Heart right ventricle (tissue), 16 donors: ENCODE measurements around the gene SET. TPM values are rescaled to one million over a fixed set of nuclear protein-coding genes. Genes with fewer than 3 reads are reported as not detected.

Experiments
- ATAC-seq, 8 donors: fragments of 200-7000 bp; cut with Tn5 transposase; one replicate each; pipeline ENCODE4 v1.9.1; 2020; ENCODE audit warnings: mild to moderate bottlenecking in 8 of 8, moderate library complexity in 8 of 8, moderate number of reproducible peaks in 1 of 8
- DNase-seq, 2 donors: peaks; one replicate each; pipeline ENCODE4 v3.0.0-alpha.2; 2020
- H3K27ac ChIP-seq, 10 donors: fragments of 200-600 bp; sonication (generic) in 2 of 10; one replicate each; pipeline versions ENCODE4 v1.5.0 to v1.8.0; 2020 to 2022; ENCODE audit warnings: mild to moderate bottlenecking in 3 of 10
- H3K27me3 ChIP-seq, 7 donors: fragments of 200-600 bp; one replicate each; pipeline ENCODE4 v1.8.0; 2021 to 2022; ENCODE audit warnings: mild to moderate bottlenecking in 2 of 7
- H3K36me3 ChIP-seq, 9 donors: fragments of 200-600 bp; sonication (generic) in 1 of 9; one replicate each; pipeline versions ENCODE4 v1.5.0 to v1.8.0; 2020 to 2022; ENCODE audit warnings: mild to moderate bottlenecking in 2 of 9
- H3K4me1 ChIP-seq, 9 donors: fragments of 200-600 bp; sonication (generic) in 1 of 9; one replicate each; pipeline versions ENCODE4 v1.5.0 to v1.8.0; 2020 to 2022; ENCODE audit warnings: mild to moderate bottlenecking in 4 of 9
- H3K4me3 ChIP-seq, 10 donors: fragments of 200-600 bp; sonication (generic) in 2 of 10; one replicate each; pipeline versions ENCODE4 v1.5.0 to v1.8.0; 2020 to 2022; ENCODE audit warnings: mild to moderate bottlenecking in 7 of 10, moderate library complexity in 2 of 10
- H3K9me3 ChIP-seq, 11 donors: fragments of 200-600 bp in 10 of 11; sonication (generic) in 2 of 11; one replicate each; pipeline versions ENCODE4 v1.5.0 to v1.8.0; 2013 to 2022; ENCODE audit warnings: mild to moderate bottlenecking in 2 of 11, control low read depth in 1 of 11, moderate library complexity in 1 of 11
- CTCF ChIP-seq, 9 donors: fragments of 200-600 bp; sonication (generic) in 2 of 9; IDR thresholded peaks; one replicate each; pipeline versions ENCODE4 v1.5.0 to v1.8.0; 2021 to 2022; ENCODE audit warnings: antibody characterized with exemption in 9 of 9, mild to moderate bottlenecking in 5 of 9, moderate library complexity in 1 of 9
- WGBS, 2 donors: extraction: QIAGEN DNeasy Blood & Tissue Kit; methylation state at CpG; one replicate each; pipeline ENCODE4 v1.1.7; 2013; ENCODE audit warnings: inconsistent platforms in 1 of 2; 5-methylcytosine and 5-hydroxymethylcytosine counted together
- intact Hi-C, 10 donors: fragments of 100-400 bp; cut with DNase I; formaldehyde crosslinking; loops; one replicate each; pipeline versions ENCODE4 v1.11.1 to v1.14.2; 2022
- polyA plus RNA-seq, 2 donors: library from polyadenylated mRNA; stranded (reverse); fragments of 200-250 nt; gene quantifications; one replicate each; pipeline ENCODE4 v1.2.3, GENCODE V29; 2013
- total RNA-seq, 10 donors: library from RNA; stranded (reverse); fragmentation: NEBNext Ultra II Directional in 3 of 10; extraction: Animal tissue kit (Norgen Biotek cat#: 25700) in 3 of 10; gene quantifications; one replicate each; pipeline versions ENCODE4 v1.2.1 to v1.2.4, GENCODE V29; 2021 to 2023
- donor health status: Arrhythmogenic right ventricular cardiomyopathy.
- donor health status: ischemic (EF 13 %, LVEDD 7.1; RV severe dilation, severe dysfunction).
- donor health status: healthy with polysubstance abuse.
- donor health status: DM: no; HTN: yes; CAD: no.
- donor health status: DM: no; HTN: no; CAD: no.
- donor health status: ischemic (EF 25% LVEDD 6.9; RV normal size, moderate dysfunction).
- donor health status: ischemic (EF 25% LVEDD 5.7; RV mildly dilated, moderate dysfunction).
- donor health status: healthy.
- donor health status: DM: yes; HTN: yes; CAD: no.
- donor health status: Ischemic cardiomyopathy.
- donor health status: ischemic (EF 35%, LVEDD 5.7; RV mildly dilated, moderate dysfunction).
- donor health status: nonischemic (EF 11% LVEDD 7.7; RV severe dilation, severe dysfunction).
- donor health status: DM: yes; HTN: yes; CAD: no.
- donor health status: PGD.
- donor health status: ischemic (EF 29% LVEDD 5.4; RV normal size, mild dysfunction).
- donor health status: nonischemic (EF 23%, LVEDD 6.1; RV moderate dilation, normal function).

SET gene
- total and polyA plus RNA-seq, 12 donors: 87.0 to 228 (median 196) TPM

GRCh38 chr9:128715436-128715750, 26.4 kb downstream of the SET start:
- Histone ChIP-seq H3K27me3 (no peaks in the 10 kb centered on the region), H3K27ac (no peak overlapping the region), H3K4me1 (no peaks in the 10 kb centered on the region), H3K9me3 (no peaks in the 10 kb centered on the region), H3K36me3 (peaks cover 0 to 70% (median 0%) of the 10 kb centered on the region in 9 donors), H3K4me3 (no peak overlapping the region)
- DNase-seq (no peak), ATAC-seq (no peak)
- TF ChIP-seq CTCF (IDR thresholded peaks at IDR 0.05): no peak
- intact Hi-C loops: no loop called here
- WGBS, 2 donors: 92% methylated on average over 6 of the region's 6 CpGs

GRCh38 chr9:128716581-128717254, 27.7 kb downstream of the SET start:
- Histone ChIP-seq H3K36me3 (peaks cover 0 to 70% (median 0%) of the 10 kb centered on the region in 9 donors), H3K9me3 (no peaks in the 10 kb centered on the region), H3K4me3 (no peak overlapping the region), H3K27me3 (no peaks in the 10 kb centered on the region), H3K4me1 (no peaks in the 10 kb centered on the region), H3K27ac (no peak overlapping the region)
- intact Hi-C loops: no loop called here
- DNase-seq (no peak), ATAC-seq (no peak)
- no peak for TF ChIP-seq CTCF (IDR thresholded peaks at IDR 0.05)
- WGBS, 2 donors: 92 to 98% methylated on average over 7 of the region's 7 CpGs

GRCh38 chr9:128718047-128718446, 29.0 kb downstream of the SET start:
- ATAC-seq: no peak
- Histone ChIP-seq H3K9me3 (no peaks in the 10 kb centered on the region), H3K4me1 (peaks cover 0 to 6% (median 0%) of the 10 kb centered on the region in 9 donors), H3K27me3 (no peaks in the 10 kb centered on the region), H3K27ac (no peak overlapping the region), H3K36me3 (peaks cover 0 to 60% (median 0%) of the 10 kb centered on the region in 9 donors), H3K4me3 (no peak overlapping the region)
- intact Hi-C loops: no loop called here
- TF ChIP-seq CTCF (IDR thresholded peaks at IDR 0.05): no peak
- no peak for DNase-seq
- 91 to 92% methylated on average over 8 of the region's 8 CpGs for WGBS, 2 donors

GRCh38 chr9:128718475-128718874, 29.5 kb downstream of the SET start:
- intact Hi-C loops: no loop called here
- no peak for TF ChIP-seq CTCF (IDR thresholded peaks at IDR 0.05)
- Histone ChIP-seq H3K36me3 (peaks cover 0 to 55% (median 0%) of the 10 kb centered on the region in 9 donors), H3K4me1 (peaks cover 0 to 10% (median 0%) of the 10 kb centered on the region in 9 donors), H3K4me3 (no peak overlapping the region), H3K27ac (no peak overlapping the region), H3K27me3 (no peaks in the 10 kb centered on the region), H3K9me3 (no peaks in the 10 kb centered on the region)
- no peak for DNase-seq
- no peak for ATAC-seq
- 88 to 89% methylated on average over 5 of the region's 5 CpGs for WGBS, 2 donors
